GM13976 (cell line): ENCODE measurements around the gene SV2B.

Source experiments
- DNase-seq: peaks from one replicate; pipeline ENCODE4 v3.0.0; 2012; ENCODE audit warnings: low spot score
- CTCF ChIP-seq: IDR thresholded peaks from 2 replicates; pipeline ENCODE4 v1.5.1; 2012; ENCODE audit warnings: borderline replicate concordance, mild to moderate bottlenecking; ENCODE audit not compliant: insufficient read depth; ENCODE audit errors: extremely low read depth, missing control alignments, control extremely low read depth
- in situ Hi-C: fragments of 300-500 bp; cut with MboI; formaldehyde crosslinking; loops from one replicate; pipeline ENCODE4 v1.12.0; 2022; ENCODE audit warnings: low sequenced_read_pairs, mixed read lengths, inconsistent platforms; ENCODE audit not compliant: unreplicated experiment

Gene SV2B

DNA sequence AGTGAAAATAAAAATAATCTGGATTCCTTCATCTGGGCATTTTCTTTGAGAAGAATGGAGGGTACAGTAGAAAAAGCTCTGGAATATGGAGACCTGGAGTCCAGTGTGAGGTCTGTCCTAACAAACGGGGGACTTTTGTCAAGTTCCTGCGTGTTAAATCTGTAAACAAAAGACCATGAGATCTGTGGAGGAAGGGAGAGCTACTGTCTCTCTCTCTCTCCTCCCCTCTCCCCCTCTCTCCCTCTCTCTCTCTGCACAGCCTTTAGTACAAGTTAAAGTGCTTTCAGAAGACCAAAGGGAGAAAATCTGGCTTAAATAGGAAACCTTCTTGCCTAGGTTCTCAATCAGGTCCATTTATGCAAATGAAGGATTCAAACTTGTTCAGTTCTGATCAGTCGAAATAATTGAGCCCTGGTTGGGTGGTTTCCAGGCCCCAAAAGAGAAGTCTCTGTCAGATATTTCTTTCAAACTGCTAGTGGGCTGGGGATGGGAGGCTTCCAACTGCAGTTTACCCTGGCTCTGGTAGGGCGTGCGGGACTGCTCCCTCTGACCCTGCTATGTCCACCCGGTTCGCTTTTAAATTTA is 103.7 kb downstream of the SV2B start:
- in situ Hi-C loops = no loop called here
- no peak for TF ChIP-seq CTCF
- DNase-seq = no peak

DNA sequence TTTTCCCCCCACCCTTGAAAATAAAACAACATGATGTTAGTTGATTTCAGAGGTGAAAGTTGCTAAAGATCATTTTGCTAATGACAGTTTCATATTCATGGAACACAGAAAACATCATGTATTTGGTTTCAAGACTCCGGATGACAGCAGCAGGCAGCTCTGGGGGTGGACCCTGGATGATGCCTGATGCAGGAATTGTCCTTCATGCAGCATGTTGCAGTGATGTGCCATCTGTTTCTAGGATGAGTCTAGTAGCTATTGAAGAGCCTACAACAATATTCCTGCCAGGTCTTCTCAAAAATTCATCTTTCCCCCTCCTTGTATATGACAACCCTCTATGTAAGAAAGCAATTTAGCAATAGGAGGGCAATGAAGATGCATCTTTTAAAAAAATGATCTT is 108.3 kb downstream of the SV2B start:
- DNase-seq = no peak
- no peak for TF ChIP-seq CTCF
- in situ Hi-C loops = no loop called here

GRCh38 chr15:91209318-91209717 is 109.3 kb downstream of the SV2B start:
- TF ChIP-seq CTCF = no peak
- in situ Hi-C loops = no loop called here
- DNase-seq = no peak

GRCh38 chr15:91209726-91210125 is 109.7 kb downstream of the SV2B start:
- DNase-seq = no peak
- in situ Hi-C loops = no loop called here

GRCh38 chr15:91214675-91215590 is 114.9 kb downstream of the SV2B start:
- TF ChIP-seq CTCF = no peak
- in situ Hi-C loops = no loop called here
- no peak for DNase-seq

More at GRCh38 chr15:91209726-91210125, 109.7 kb downstream of the SV2B start:
- no peak for TF ChIP-seq CTCF

- in situ Hi-C loops = no loop called here
- no peak for TF ChIP-seq CTCF
- no peak for DNase-seq
These were observed 115.9 kb downstream of the SV2B start for GRCh38 chr15:91216000-91216399.
